ENCODE results near the gene P2RX7.
"Not testable (repeated sequence)": the region's sequence is repeated elsewhere in the genome, so short reads cannot be mapped to it uniquely, and the experiment has no call there.

Gene P2RX7

GRCh38 chr12:121226399-121226798 lies 93.7 kb downstream of the P2RX7 start:
- H3K4me3 ChIP-seq (ENCODE audit: low read depth, low read length): no peak overlapping the region
- DNase-seq (ENCODE audit: low read depth): no peak
- no peak for TF ChIP-seq CTCF (IDR thresholded peaks at IDR 0.05; ENCODE audit: low read depth, low read length, missing control alignments)
- in situ Hi-C loops (cut with HindIII; ENCODE audit: low sequenced_read_pairs): no loop called here

GRCh38 chr12:121226871-121227270 lies 94.2 kb downstream of the P2RX7 start:
- DNase-seq (ENCODE audit: low read depth); H3K4me3 ChIP-seq (ENCODE audit: low read depth, low read length); in situ Hi-C loops (cut with HindIII; ENCODE audit: low sequenced_read_pairs): not testable (repeated sequence)

GRCh38 chr12:121227294-121227693 lies 94.6 kb downstream of the P2RX7 start:
- DNase-seq (ENCODE audit: low read depth): no peak
- in situ Hi-C loops (cut with HindIII; ENCODE audit: low sequenced_read_pairs): no loop called here
- no peak overlapping the region for H3K4me3 ChIP-seq (ENCODE audit: low read depth, low read length)
- TF ChIP-seq CTCF (IDR thresholded peaks at IDR 0.05; ENCODE audit: low read depth, low read length, missing control alignments): no peak

- TF ChIP-seq CTCF (IDR thresholded peaks at IDR 0.05; ENCODE audit: low read depth, low read length, missing control alignments): no peak
- DNase-seq (ENCODE audit: low read depth): no peak
- in situ Hi-C loops (cut with HindIII; ENCODE audit: low sequenced_read_pairs): no loop called here
- no peak overlapping the region for H3K4me3 ChIP-seq (ENCODE audit: low read depth, low read length)
Observed at GRCh38 chr12:121228919-121229665, 96.4 kb downstream of the P2RX7 start.

GRCh38 chr12:121229826-121230537 lies 97.3 kb downstream of the P2RX7 start:
- peak; percentile 52 for DNase-seq (ENCODE audit: low read depth)
- in situ Hi-C loops (cut with HindIII; ENCODE audit: low sequenced_read_pairs); H3K4me3 ChIP-seq (ENCODE audit: low read depth, low read length): not testable (repeated sequence)
- peak; percentile 90 for TF ChIP-seq CTCF (IDR thresholded peaks at IDR 0.05; ENCODE audit: low read depth, low read length, missing control alignments)

- no peak overlapping the region for H3K4me3 ChIP-seq (ENCODE audit: low read depth, low read length)
- DNase-seq (ENCODE audit: low read depth): no peak
- TF ChIP-seq CTCF (IDR thresholded peaks at IDR 0.05; ENCODE audit: low read depth, low read length, missing control alignments): no peak
- in situ Hi-C loops (cut with HindIII; ENCODE audit: low sequenced_read_pairs): no loop called here
Observed at GRCh38 chr12:121230538-121230907, 97.8 kb downstream of the P2RX7 start.

- no peak for TF ChIP-seq CTCF (IDR thresholded peaks at IDR 0.05; ENCODE audit: low read depth, low read length, missing control alignments)
- H3K4me3 ChIP-seq (ENCODE audit: low read depth, low read length): no peak overlapping the region
- in situ Hi-C loops (cut with HindIII; ENCODE audit: low sequenced_read_pairs): no loop called here
- DNase-seq (ENCODE audit: low read depth): no peak
Observed at GRCh38 chr12:121232163-121232562, 99.5 kb downstream of the P2RX7 start.

Data from astrocyte of the cerebellum (primary cell).